Osteoblast (primary cell): ENCODE data around the gene RHOH. TPM values are rescaled to one million over a fixed set of nuclear protein-coding genes. Genes with fewer than 3 reads are reported as not detected.

Experiments used
- DNase-seq: peaks from one replicate; pipeline ENCODE4 v3.0.0; 2011; ENCODE audit warnings: low spot score, mixed read lengths; ENCODE audit not compliant: insufficient read length; ENCODE audit errors: missing footprints
- H2AFZ ChIP-seq: 2 replicates; pipeline ENCODE4 v1.6.0; 2011; ENCODE audit warnings: mild to moderate bottlenecking, low read length
- H3K27ac ChIP-seq: 2 replicates; pipeline ENCODE4 v1.5.1; 2011; ENCODE audit warnings: mild to moderate bottlenecking, low read depth, low read length, moderate library complexity
- H3K27me3 ChIP-seq: 2 replicates; pipeline ENCODE4 v1.6.0; 2012; ENCODE audit warnings: mild to moderate bottlenecking, control low read depth, inconsistent platforms, low read length, moderate library complexity; ENCODE audit not compliant: insufficient read depth
- H3K36me3 ChIP-seq: 2 replicates; pipeline ENCODE4 v1.5.1; 2011; ENCODE audit warnings: mild to moderate bottlenecking, low read length, control low read depth, moderate library complexity; ENCODE audit not compliant: insufficient read depth
- H3K4me1 ChIP-seq: 2 replicates; pipeline ENCODE4 v1.5.1; 2011; ENCODE audit warnings: mild to moderate bottlenecking, low read length, control low read depth, moderate library complexity; ENCODE audit not compliant: insufficient read depth
- H3K4me2 ChIP-seq: 2 replicates; pipeline ENCODE4 v1.6.0; 2011; ENCODE audit warnings: mild to moderate bottlenecking, low read length; ENCODE audit not compliant: insufficient read depth
- H3K4me3 ChIP-seq: fragments of 200-600 bp; sonication (generic); 3 replicates; pipeline ENCODE4 v1.5.1; 2012; ENCODE audit warnings: mild to moderate bottlenecking, low read length, inconsistent platforms; ENCODE audit not compliant: insufficient read depth
- H3K79me2 ChIP-seq: 2 replicates; pipeline ENCODE4 v1.6.0; 2012; ENCODE audit warnings: mild to moderate bottlenecking, low read length, control low read depth, inconsistent platforms; ENCODE audit not compliant: insufficient read depth
- H3K9me3 ChIP-seq: 2 replicates; pipeline ENCODE4 v1.5.1; 2011; ENCODE audit warnings: low read depth, low read length, control low read depth
- H4K20me1 ChIP-seq: 2 replicates; pipeline ENCODE4 v1.6.0; 2012; ENCODE audit warnings: mild to moderate bottlenecking, low read length, control low read depth; ENCODE audit not compliant: insufficient read depth
- CTCF ChIP-seq: IDR thresholded peaks from 2 replicates; pipeline ENCODE4 v1.5.1; 2011; ENCODE audit warnings: mild to moderate bottlenecking, low read depth, low read length, moderate library complexity; ENCODE audit errors: extremely low read depth
- total RNA-seq: library from RNA; depleted of rRNA; stranded (reverse); fragments of >200 nt; gene quantifications from 2 replicates; pipeline ENCODE4 v1.2.3, GENCODE V29; 2012

The RHOH gene
- total RNA-seq, 1 donor, result not detected

- Histone ChIP-seq H3K9me3 (no peaks in the 10 kb centered on the region), H3K79me2 (no peaks in the 10 kb centered on the region), H4K20me1 (no peaks in the 10 kb centered on the region), H3K4me2 (no peak overlapping the region), H3K36me3 (no peaks in the 10 kb centered on the region), H3K4me1 (peaks cover 4% of the 10 kb centered on the region), H3K4me3 (no peak overlapping the region), H3K27ac (no peak overlapping the region), H2AFZ (no peak overlapping the region), H3K27me3 (no peaks in the 10 kb centered on the region)
- DNase-seq, result no peak
- no peak for TF ChIP-seq CTCF
Measured at GRCh38 chr4:40196272-40196671, 559 bp upstream of the RHOH start.

GRCh38 chr4:40197879-40198689 is 1.3 kb downstream of the RHOH start:
- Histone ChIP-seq H3K9me3 (no peaks in the 10 kb centered on the region), H2AFZ (no peak overlapping the region), H3K27me3 (no peaks in the 10 kb centered on the region), H3K4me1 (no peaks in the 10 kb centered on the region), H3K27ac (no peak overlapping the region), H3K4me2 (no peak overlapping the region), H4K20me1 (no peaks in the 10 kb centered on the region), H3K79me2 (no peaks in the 10 kb centered on the region), H3K36me3 (no peaks in the 10 kb centered on the region), H3K4me3 (no peak overlapping the region)
- DNase-seq, result no peak
- no peak for TF ChIP-seq CTCF

GRCh38 chr4:40199179-40199670 is 2.4 kb downstream of the RHOH start:
- Histone ChIP-seq H4K20me1 (no peaks in the 10 kb centered on the region), H3K79me2 (no peaks in the 10 kb centered on the region), H2AFZ (no peak overlapping the region), H3K4me3 (no peak overlapping the region), H3K4me2 (no peak overlapping the region), H3K27ac (no peak overlapping the region), H3K36me3 (no peaks in the 10 kb centered on the region), H3K4me1 (no peaks in the 10 kb centered on the region), H3K9me3 (no peaks in the 10 kb centered on the region), H3K27me3 (no peaks in the 10 kb centered on the region)
- TF ChIP-seq CTCF, result no peak
- no peak for DNase-seq

GRCh38 chr4:40199999-40200874 is 3.4 kb downstream of the RHOH start:
- TF ChIP-seq CTCF, result no peak

More at GRCh38 chr4:40199999-40200874, 3.4 kb downstream of the RHOH start:
- Histone ChIP-seq H2AFZ (no peak overlapping the region), H3K4me1 (no peaks in the 10 kb centered on the region), H3K79me2 (no peaks in the 10 kb centered on the region), H3K36me3 (no peaks in the 10 kb centered on the region), H3K27ac (no peak overlapping the region), H3K27me3 (no peaks in the 10 kb centered on the region), H3K4me2 (no peak overlapping the region), H4K20me1 (no peaks in the 10 kb centered on the region), H3K4me3 (no peak overlapping the region), H3K9me3 (no peaks in the 10 kb centered on the region)
- no peak for DNase-seq
